Measurements from ENCODE around the gene NOL12. TPM values are rescaled to one million over a fixed set of nuclear protein-coding genes. Genes with fewer than 3 reads are reported as not detected.

NOL12 gene
- total RNA-seq, 1 donor from 2014 or later: 59.0 TPM

DNA sequence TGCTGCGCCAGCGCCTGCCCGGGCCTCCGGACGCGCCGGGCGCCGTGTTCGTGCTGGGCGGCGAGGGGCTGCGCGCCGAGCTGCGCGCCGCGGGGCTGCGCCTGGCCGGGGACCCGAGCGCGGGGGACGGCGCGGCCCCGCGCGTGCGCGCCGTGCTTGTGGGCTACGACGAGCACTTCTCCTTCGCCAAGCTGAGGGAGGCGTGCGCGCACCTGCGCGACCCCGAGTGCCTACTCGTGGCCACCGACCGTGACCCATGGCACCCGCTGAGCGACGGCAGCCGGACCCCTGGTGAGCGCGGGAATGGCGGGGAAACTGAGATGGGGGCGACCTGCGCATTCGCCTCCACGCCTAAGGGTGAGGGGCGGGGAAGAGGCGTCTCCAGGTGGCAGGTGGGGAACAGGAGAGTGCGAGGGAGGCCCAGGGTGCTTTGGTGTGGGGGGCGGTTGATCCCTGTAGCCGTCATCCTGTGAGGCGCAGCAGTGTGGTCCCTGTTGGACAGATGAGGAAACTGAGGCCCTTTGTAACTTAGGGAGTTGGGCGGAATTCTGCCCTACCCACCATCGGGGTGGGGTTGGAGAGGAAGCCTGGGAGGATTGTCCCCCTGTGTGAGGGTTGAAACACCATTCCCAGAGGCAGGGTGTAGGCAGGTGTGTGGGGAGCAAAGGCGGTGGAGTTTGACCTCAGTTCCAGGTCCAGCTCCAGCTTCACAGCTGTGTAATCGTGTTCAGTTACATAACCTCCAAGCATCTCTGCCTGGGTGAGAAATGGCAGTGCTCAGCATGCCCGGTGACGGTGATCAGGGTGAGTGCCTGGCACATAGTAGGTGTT, 26.9 kb upstream of the NOL12 start:
- Histone ChIP-seq H3K4me3 (ENCODE audit: low read depth, low read length) (peak overlapping the region; percentile 73), H3K27me3 (ENCODE audit: control insufficient read depth, insufficient read depth, low read length) (no peaks in the 10 kb centered on the region), H3K36me3 (ENCODE audit: control insufficient read depth, insufficient read depth, low read length) (no peaks in the 10 kb centered on the region)
- TF ChIP-seq, protein P1, sequence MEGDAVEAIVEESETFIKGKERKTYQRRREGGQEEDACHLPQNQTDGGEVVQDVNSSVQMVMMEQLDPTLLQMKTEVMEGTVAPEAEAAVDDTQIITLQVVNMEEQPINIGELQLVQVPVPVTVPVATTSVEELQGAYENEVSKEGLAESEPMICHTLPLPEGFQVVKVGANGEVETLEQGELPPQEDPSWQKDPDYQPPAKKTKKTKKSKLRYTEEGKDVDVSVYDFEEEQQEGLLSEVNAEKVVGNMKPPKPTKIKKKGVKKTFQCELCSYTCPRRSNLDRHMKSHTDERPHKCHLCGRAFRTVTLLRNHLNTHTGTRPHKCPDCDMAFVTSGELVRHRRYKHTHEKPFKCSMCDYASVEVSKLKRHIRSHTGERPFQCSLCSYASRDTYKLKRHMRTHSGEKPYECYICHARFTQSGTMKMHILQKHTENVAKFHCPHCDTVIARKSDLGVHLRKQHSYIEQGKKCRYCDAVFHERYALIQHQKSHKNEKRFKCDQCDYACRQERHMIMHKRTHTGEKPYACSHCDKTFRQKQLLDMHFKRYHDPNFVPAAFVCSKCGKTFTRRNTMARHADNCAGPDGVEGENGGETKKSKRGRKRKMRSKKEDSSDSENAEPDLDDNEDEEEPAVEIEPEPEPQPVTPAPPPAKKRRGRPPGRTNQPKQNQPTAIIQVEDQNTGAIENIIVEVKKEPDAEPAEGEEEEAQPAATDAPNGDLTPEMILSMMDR (IDR thresholded peaks at IDR 0.05; ENCODE audit: insufficient read depth, low read length, poor library complexity, severe bottlenecking): no peak
- DNase-seq (ENCODE audit: low read depth): no peak

DNA sequence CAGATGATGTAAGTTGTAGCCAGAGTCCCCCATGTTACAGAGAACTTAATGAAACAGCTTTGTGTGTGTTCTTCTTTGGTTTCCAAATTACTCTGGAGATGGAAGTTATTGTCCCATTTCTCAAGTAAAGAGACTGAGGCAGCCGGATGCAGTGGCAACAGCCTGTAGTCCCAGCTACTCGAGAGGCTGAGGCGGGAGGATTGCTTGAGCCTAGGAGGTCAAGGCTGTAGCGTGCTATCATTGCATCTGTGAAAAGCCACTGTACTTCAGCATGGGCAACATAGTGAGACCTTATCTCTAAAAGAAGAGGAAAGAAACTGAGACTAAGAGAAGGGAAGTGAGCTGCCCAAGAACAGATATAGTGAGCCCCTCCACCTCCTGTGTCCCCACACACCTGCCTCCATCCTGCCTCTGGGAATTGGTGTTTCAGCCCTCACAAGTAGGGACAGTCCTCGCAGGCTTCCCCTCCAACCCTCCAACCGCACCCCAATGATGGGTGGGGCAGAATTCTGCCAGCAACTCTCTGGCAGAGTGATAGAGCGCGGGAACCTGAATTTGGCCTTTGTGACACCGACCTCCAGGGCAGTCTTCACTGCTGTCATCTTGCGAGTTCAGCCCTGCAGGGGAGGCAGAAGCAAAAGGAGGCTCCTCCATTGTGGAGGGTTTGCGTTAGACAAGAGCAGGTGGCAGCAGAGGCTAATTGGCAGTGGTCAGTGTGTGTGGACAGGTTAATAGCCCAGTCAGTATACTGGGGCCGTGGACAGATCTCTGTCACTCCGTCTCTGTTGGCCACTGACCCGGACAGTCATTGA, 26.0 kb upstream of the NOL12 start:
- DNase-seq (ENCODE audit: low read depth): no peak
- Histone ChIP-seq H3K4me3 (ENCODE audit: low read depth, low read length) (peak overlapping the region; percentile 73), H3K27me3 (ENCODE audit: control insufficient read depth, insufficient read depth, low read length) (no peaks in the 10 kb centered on the region), H3K36me3 (ENCODE audit: control insufficient read depth, insufficient read depth, low read length) (no peaks in the 10 kb centered on the region)
- TF ChIP-seq, protein P1 (IDR thresholded peaks at IDR 0.05; ENCODE audit: insufficient read depth, low read length, poor library complexity, severe bottlenecking): no peak

DNA sequence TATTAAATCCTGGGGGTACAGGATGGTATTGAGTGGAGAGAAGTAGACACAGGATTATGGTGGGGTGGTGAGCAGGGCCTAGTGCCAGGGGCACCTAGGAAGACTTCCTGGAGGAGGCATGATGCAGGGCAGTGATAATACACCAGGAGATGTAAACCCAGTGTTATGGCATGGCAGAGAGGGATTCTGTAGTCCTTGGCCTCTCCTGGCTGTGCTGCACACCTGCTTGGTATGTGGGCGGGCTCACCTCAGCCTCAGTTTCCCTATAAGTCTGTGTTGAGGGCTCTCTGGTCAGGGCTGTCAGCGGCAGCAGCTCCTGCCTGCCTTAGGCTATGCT, 25.5 kb upstream of the NOL12 start:
- no peaks in the 10 kb centered on the region for H3K27me3 ChIP-seq (ENCODE audit: control insufficient read depth, insufficient read depth, low read length)
- no peak overlapping the region for H3K4me3 ChIP-seq (ENCODE audit: low read depth, low read length)
- TF ChIP-seq, protein P1 (IDR thresholded peaks at IDR 0.05; ENCODE audit: insufficient read depth, low read length, poor library complexity, severe bottlenecking): no peak

DNA sequence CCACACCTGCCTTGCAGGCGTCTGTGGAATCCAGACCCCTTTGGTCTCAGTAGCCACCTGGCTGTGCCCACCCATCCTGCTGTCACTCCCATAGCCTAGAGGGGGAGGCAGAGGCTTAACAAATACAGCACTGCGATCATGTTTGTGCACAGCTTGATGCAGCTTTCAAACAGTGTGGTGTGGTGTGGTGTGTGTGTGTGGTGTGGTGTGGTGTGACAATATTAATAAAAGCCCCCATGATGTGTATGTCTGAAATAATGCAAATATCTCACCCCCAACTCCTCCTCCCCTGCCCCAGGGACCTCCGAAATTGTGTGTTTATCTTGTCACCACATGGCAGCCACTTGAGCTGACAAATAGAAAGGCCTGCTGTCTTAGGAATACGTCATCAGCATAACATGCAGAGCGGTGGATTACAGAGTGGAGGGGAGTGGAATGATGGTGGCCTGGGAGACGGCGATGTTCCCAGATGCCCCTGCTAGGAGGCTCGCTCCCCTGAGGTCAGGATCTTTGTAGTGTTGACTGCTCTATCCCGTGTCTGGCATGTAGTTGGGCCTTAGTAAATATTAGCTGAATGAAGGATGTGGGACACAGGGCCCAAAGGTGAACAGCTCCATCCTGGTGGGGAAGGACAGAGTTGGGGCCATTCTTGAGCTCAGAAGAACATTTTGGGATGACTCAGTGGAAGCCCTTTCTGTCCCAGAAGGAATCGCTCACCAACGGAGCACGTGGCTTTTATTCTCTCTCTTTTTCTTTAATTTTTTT, 24.8 kb upstream of the NOL12 start:
- no peak overlapping the region for H3K4me3 ChIP-seq (ENCODE audit: low read depth, low read length)
- peaks cover 1% of the 10 kb centered on the region for H3K36me3 ChIP-seq (ENCODE audit: control insufficient read depth, insufficient read depth, low read length)
- H3K27me3 ChIP-seq (ENCODE audit: control insufficient read depth, insufficient read depth, low read length): no peaks in the 10 kb centered on the region
- TF ChIP-seq, protein P1 (IDR thresholded peaks at IDR 0.05; ENCODE audit: insufficient read depth, low read length, poor library complexity, severe bottlenecking): peak; percentile 57
- no peak for DNase-seq (ENCODE audit: low read depth)

More for the DNA sequence above, 25.5 kb upstream of the NOL12 start:
- H3K36me3 ChIP-seq (ENCODE audit: control insufficient read depth, insufficient read depth, low read length): peaks cover under 1% of the 10 kb centered on the region
- no peak for DNase-seq (ENCODE audit: low read depth)

DNA sequence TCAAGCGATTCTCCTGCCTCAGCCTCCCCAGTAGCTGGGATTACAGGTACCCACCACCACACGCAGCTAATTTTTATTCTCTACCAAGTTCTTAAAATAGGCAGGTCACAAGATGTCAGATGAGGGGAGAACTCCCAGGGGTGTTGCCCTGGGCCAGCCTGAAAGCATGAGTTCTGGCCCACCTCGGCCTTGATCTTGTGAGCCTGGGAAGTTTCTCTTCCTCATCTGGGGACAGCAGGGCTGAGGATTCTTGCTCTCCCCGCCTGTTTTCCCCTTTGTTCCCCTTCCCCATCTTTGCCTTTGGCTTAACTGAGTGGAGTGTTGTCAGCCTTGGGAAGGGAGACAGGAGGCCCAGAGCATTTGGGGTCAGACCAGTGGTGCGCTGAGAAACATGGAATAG, 24.1 kb upstream of the NOL12 start:
- no peaks in the 10 kb centered on the region for H3K27me3 ChIP-seq (ENCODE audit: control insufficient read depth, insufficient read depth, low read length)
- no peak for DNase-seq (ENCODE audit: low read depth)
- H3K4me3 ChIP-seq (ENCODE audit: low read depth, low read length): no peak overlapping the region
- peaks cover 1% of the 10 kb centered on the region for H3K36me3 ChIP-seq (ENCODE audit: control insufficient read depth, insufficient read depth, low read length)
- TF ChIP-seq, protein P1 (IDR thresholded peaks at IDR 0.05; ENCODE audit: insufficient read depth, low read length, poor library complexity, severe bottlenecking): no peak
